Measurements from ENCODE around the gene TTC21B.
A peak's percentile ranks its signal among the peaks of the same experiment; 100 is the strongest.
"Not testable (repeated sequence)": the region's sequence is repeated elsewhere in the genome, so short reads cannot be mapped to it uniquely, and the experiment has no call there.

Gene TTC21B

GRCh38 chr2:165953655-165954606, at the start of gene TTC21B:
Gene TTC21B (minus strand): TSS chr2:165953776. CDS start chr2:165953705, 71 bp downstream.
- peak; percentile 95 for DNase-seq (ENCODE audit: low spot score)

DNA sequence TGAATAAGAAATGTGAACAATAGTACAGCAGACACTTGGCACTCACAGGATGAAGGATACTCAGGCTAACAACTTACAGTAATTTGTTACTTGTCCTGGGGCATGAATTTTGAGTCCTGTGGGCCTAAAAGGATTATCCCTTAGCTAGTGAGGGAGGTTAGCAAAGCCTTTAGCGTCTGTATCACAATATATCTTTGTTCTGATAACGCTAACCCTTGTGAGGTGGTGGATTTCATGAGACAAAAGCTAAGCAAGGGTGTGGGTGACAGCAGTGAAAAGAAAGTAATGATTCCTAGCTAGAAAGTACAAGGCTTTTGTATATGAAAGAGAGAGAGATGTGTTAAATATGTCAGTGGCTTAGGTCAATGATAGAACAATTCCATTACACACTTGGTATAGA, 46.8 kb upstream of the TTC21B start:
- DNase-seq (ENCODE audit: low spot score): no peak

DNA sequence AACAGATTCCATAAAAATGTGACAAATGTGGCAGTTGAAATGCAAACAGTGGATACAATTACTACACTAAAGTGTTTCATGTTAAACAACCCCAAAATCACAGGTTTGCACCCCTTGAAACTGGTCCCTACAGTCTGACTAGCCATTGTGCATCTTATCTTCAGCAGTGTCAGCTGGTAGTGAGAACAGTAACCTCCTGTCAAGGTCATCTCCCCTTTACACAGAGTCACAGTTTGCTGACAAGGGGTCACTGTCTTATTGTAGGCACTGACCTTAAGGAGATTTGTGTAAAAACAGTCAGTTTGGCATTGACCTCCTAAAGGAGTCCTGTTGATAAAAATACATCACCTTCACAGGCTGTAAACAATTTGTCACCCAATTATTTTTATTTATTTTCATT, 37.3 kb upstream of the TTC21B start:
- no peak for DNase-seq (ENCODE audit: low spot score)

GRCh38 chr2:165989851-165990250, 36.3 kb upstream of the TTC21B start:
- DNase-seq (ENCODE audit: low spot score): no peak

DNA sequence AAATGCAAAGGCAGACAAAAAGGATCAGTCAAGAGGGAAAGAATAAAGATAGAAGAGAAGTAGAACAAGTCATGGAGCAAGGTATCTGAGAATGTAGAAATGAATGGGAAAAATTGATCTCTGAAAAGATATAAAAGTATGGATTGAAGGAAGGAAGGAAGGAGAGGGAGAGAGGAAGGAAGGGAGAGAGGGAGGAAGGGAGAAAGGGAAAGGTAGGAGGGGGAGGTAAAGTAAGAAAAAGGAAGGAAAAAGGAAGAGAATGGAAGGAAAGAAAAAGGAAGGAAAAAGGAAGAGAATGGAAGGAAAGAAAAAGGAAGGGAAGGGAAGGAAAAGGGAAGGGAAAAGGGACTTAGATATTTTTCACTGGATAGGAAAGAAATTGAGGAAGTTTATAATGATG, 31.5 kb upstream of the TTC21B start:
- no peak for DNase-seq (ENCODE audit: low spot score)

DNA sequence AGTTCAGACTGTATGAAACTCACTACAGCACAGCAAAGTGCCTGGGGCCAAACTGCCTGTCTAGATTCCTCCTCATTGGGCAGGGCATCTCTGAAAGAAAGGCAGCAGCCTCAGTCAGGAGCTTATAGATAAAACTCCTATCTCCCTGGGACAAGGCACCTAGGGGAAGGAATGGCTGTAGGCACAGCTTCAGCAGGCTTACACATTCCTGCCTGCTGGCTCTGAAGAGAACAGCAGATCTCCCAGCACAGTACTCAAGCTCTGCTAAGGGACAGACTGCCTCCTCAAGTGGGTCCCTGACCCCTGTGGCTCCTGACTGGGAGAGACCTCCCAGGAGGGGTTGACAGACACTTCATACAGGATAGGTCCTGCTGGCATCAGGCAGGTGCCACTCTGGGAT, 18.6 kb upstream of the TTC21B start:
- DNase-seq (ENCODE audit: low spot score): not testable (repeated sequence)

DNA sequence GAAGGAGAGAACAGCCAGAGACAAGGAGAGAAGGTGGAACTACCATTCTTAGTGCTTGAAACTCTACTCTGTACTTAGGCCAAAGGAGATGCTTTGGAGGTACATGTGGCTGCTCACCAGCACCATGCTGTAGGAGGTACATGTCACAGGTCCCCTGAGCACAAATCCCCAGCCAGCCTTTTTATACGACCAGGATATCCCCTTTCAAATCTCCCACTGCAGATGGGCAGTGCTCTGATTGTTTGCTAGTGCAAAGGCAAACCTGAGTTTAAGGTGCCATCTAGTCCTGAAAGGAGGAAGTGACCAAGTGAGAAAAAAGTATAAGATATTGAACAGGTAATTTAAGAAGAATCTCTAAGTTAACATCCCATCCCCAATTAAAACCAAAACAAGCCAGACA, 17.1 kb upstream of the TTC21B start:
- DNase-seq (ENCODE audit: low spot score): no peak

- DNase-seq (ENCODE audit: low spot score): no peak
These were observed 15.7 kb upstream of the TTC21B start for GRCh38 chr2:165969227-165969626.

GRCh38 chr2:165967746-165968145, 14.2 kb upstream of the TTC21B start:
- no peak for DNase-seq (ENCODE audit: low spot score)

DNA sequence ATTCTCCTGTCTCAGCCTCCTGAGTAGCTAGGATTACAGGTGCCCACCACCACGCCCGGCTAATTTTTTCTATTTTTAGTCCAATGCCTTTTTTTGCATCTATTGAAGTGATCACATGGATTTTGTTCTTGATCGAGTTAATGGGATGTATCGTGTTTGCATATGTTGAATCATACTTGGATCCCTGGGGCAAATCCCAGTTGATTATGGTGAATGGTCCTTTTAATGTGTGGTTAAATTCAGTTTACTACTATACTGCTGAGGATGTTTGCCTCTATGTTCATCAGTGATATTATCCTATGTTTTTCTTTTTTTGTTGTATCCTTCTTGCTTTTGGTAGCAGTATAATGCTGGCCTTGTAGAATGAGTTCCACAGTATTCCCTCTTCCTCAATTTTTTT, 8.2 kb upstream of the TTC21B start:
- DNase-seq (ENCODE audit: low spot score): no peak

- DNase-seq (ENCODE audit: low spot score): no peak
These were observed 5.8 kb upstream of the TTC21B start for GRCh38 chr2:165959371-165959770.

- no peak for DNase-seq (ENCODE audit: low spot score)
These were observed 4.9 kb upstream of the TTC21B start for GRCh38 chr2:165958313-165958960.

GRCh38 chr2:165957030-165957675, 3.6 kb upstream of the TTC21B start:
- no peak for DNase-seq (ENCODE audit: low spot score)

GRCh38 chr2:165953306-165953654, 296 bp downstream of the TTC21B start:
- DNase-seq (ENCODE audit: low spot score): no peak

GRCh38 chr2:165952741-165953211, 800 bp downstream of the TTC21B start:
- peak; percentile 46 for DNase-seq (ENCODE audit: low spot score)

GRCh38 chr2:165952085-165952484, 1.5 kb downstream of the TTC21B start:
- DNase-seq (ENCODE audit: low spot score): no peak

GRCh38 chr2:165950438-165950837, 3.1 kb downstream of the TTC21B start:
- DNase-seq (ENCODE audit: low spot score): no peak

DNA sequence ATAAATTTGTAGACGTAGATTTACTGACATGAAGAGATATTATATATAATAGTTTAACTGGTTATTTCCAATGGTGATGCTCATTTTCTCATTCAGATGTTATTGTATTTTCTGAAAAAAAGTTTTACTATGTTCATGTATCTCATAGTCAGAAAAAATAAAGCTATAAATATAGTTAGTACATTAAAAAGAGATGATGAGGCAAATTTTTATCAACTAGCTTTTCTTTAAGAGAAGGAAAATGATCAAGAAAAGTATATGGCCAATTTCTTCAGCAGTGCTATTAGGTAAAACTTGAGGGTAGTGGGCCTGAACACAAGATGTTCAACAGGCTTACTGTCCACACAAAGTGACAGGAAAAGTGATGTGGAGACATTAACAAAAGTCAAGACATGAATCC, 11.7 kb downstream of the TTC21B start:
- DNase-seq (ENCODE audit: low spot score): no peak

DNA sequence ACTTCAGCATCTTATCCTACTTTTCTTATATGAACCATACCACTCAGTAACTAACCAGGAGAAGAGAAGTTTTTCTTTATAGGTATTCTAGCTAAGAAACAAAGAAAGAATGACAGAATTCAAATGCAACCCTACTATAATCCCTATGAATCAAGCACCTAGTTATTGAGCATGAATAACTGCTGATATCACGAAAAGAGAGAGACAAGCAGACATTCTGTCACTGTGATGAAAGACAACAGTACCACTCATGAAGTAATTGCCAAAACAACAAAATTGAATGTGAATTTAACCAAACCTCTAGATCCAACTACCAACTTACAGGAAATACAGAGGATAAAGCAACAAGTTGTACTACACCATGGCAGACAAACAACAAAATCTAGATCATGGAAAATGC, 15.3 kb downstream of the TTC21B start:
- no peak for DNase-seq (ENCODE audit: low spot score)

GRCh38 chr2:165933211-165933910, 20.2 kb downstream of the TTC21B start:
- DNase-seq (ENCODE audit: low spot score): no peak

- no peak for DNase-seq (ENCODE audit: low spot score)
These were observed 25.8 kb downstream of the TTC21B start for GRCh38 chr2:165927774-165928173.

GRCh38 chr2:165927353-165927752, 26.2 kb downstream of the TTC21B start:
- DNase-seq (ENCODE audit: low spot score): no peak

Data from NAMALWA (cell line).